Measurements from ENCODE around the gene CASKIN1.

GRCh38 chr16:2186505-2186904, 9.9 kb downstream of the CASKIN1 start:
- no peak for TF ChIP-seq CTCF (IDR thresholded peaks at IDR 0.05)
- no peak for TF ChIP-seq SMC3 (IDR thresholded peaks at IDR 0.05)
- TF ChIP-seq POLR2A (IDR thresholded peaks at IDR 0.05; ENCODE audit: low read length): no peak
- no peak for TF ChIP-seq SREBF2 (IDR thresholded peaks at IDR 0.05)
- no peak for TF ChIP-seq RAD21 (conservative IDR thresholded peaks at IDR 0.05 in 1 of 2, IDR thresholded peaks at IDR 0.05 in 1 of 2)
- TF ChIP-seq JUN (IDR thresholded peaks at IDR 0.05): no peak
- TF ChIP-seq NR3C1 (IDR thresholded peaks at IDR 0.05): no peak
- TF ChIP-seq, protein P1, sequence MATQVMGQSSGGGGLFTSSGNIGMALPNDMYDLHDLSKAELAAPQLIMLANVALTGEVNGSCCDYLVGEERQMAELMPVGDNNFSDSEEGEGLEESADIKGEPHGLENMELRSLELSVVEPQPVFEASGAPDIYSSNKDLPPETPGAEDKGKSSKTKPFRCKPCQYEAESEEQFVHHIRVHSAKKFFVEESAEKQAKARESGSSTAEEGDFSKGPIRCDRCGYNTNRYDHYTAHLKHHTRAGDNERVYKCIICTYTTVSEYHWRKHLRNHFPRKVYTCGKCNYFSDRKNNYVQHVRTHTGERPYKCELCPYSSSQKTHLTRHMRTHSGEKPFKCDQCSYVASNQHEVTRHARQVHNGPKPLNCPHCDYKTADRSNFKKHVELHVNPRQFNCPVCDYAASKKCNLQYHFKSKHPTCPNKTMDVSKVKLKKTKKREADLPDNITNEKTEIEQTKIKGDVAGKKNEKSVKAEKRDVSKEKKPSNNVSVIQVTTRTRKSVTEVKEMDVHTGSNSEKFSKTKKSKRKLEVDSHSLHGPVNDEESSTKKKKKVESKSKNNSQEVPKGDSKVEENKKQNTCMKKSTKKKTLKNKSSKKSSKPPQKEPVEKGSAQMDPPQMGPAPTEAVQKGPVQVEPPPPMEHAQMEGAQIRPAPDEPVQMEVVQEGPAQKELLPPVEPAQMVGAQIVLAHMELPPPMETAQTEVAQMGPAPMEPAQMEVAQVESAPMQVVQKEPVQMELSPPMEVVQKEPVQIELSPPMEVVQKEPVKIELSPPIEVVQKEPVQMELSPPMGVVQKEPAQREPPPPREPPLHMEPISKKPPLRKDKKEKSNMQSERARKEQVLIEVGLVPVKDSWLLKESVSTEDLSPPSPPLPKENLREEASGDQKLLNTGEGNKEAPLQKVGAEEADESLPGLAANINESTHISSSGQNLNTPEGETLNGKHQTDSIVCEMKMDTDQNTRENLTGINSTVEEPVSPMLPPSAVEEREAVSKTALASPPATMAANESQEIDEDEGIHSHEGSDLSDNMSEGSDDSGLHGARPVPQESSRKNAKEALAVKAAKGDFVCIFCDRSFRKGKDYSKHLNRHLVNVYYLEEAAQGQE (IDR thresholded peaks at IDR 0.05): no peak
- no peak for TF ChIP-seq ZSCAN20 (CRISPR knock-in tag; IDR thresholded peaks at IDR 0.05)
- no peak for TF ChIP-seq POLR2AphosphoS2 (conservative IDR thresholded peaks at IDR 0.05; ENCODE audit: low read length)
- TF ChIP-seq ELK1 (IDR thresholded peaks at IDR 0.05; ENCODE audit: low read depth, low read length): no peak
- no peak for TF ChIP-seq HOXB13 (CRISPR knock-in tag; IDR thresholded peaks at IDR 0.05; ENCODE audit: low read depth)
- TF ChIP-seq HOXA7 (CRISPR knock-in tag; IDR thresholded peaks at IDR 0.05): no peak
